SK-N-SH (cell line): ENCODE data around the gene UTP25. TPM values are rescaled to one million over a fixed set of nuclear protein-coding genes. Genes with fewer than 3 reads are reported as not detected.
A peak's percentile ranks its signal among the peaks of the same experiment; 100 is the strongest.
"Not testable (repeated sequence)": the region's sequence is repeated elsewhere in the genome, so short reads cannot be mapped to it uniquely, and the experiment has no call there.

Experiments
- CTCF ChIA-PET: fragments of 300-600, 350-600 bp; formaldehyde crosslinking; extraction: SDS; loops from one replicate; lab custom pipeline; 2021; lab: Yijun Ruan, JAX
- POLR2A ChIA-PET: fragments of 350-600 bp; sonication (Branson Sonifier 250); formaldehyde crosslinking; extraction: SDS; loops from one replicate; lab custom pipeline; 2020; ENCODE audit warnings: antibody characterized with exemption, inconsistent platforms; lab: Yijun Ruan, JAX
- DNase-seq: peaks from one replicate; pipeline ENCODE4 v3.0.0; 2012
- H2AFZ ChIP-seq: fragments of 200-600 bp; sonication (generic); 2 replicates; pipeline ENCODE4 v1.8.1; 2016; ENCODE audit warnings: antibody characterized with exemption, mild to moderate bottlenecking, low read depth
- H3F3A ChIP-seq: fragments of 200-600 bp; sonication (generic); replicated peaks from 2 replicates; pipeline ENCODE3; 2016; ENCODE audit warnings: antibody characterized with exemption, mild to moderate bottlenecking; ENCODE audit not compliant: insufficient read depth
- H3K27ac ChIP-seq, 2 experiments: fragments of 200-500 bp in 1 of 2; fragments of 200-600 bp in 1 of 2; sonication (Bioruptor generic) in 1 of 2; sonication (generic), shearing (Covaris generic) in 1 of 2; 2 replicates each; pipeline versions ENCODE4 v1.5.1 to v1.6.1; 2014 to 2016; ENCODE audit warnings: low read depth in 2 of 2, inconsistent platforms in 1 of 2, low read length in 1 of 2, mild to moderate bottlenecking in 1 of 2, mixed read lengths in 1 of 2
- H3K27me3 ChIP-seq: fragments of 200-600 bp; sonication (generic), shearing (Covaris generic); 2 replicates; pipeline ENCODE4 v1.6.1; 2016; ENCODE audit warnings: mixed run types; ENCODE audit not compliant: insufficient read depth
- H3K36me3 ChIP-seq, 2 experiments: fragments of 200-500 bp in 1 of 2; fragments of 200-600 bp in 1 of 2; sonication (Bioruptor generic) in 1 of 2; sonication (generic) in 1 of 2; replicated peaks in 1 of 2; 2 replicates each; pipeline versions ENCODE3 to v1.5.1; 2014 to 2016; ENCODE audit warnings: low read length in 1 of 2, mild to moderate bottlenecking in 1 of 2; ENCODE audit not compliant: insufficient read depth in 2 of 2, control insufficient read depth in 1 of 2
- H3K4me1 ChIP-seq, 2 experiments: fragments of 200-500 bp in 1 of 2; fragments of 200-600 bp in 1 of 2; sonication (Bioruptor generic) in 1 of 2; sonication (generic), shearing (Covaris generic) in 1 of 2; 2 replicates each; pipeline versions ENCODE4 v1.5.1 to v1.6.1; 2014 to 2016; ENCODE audit warnings: low read depth in 1 of 2, low read length in 1 of 2, mixed run types in 1 of 2; ENCODE audit not compliant: insufficient read depth in 2 of 2, control insufficient read depth in 1 of 2
- H3K4me2 ChIP-seq: fragments of 200-600 bp; sonication (generic), shearing (Covaris generic); 2 replicates; pipeline ENCODE4 v1.6.1; 2017; ENCODE audit warnings: mixed run types
- H3K4me3 ChIP-seq, 2 experiments: fragments of 200-500 bp in 1 of 2; fragments of 200-600 bp in 1 of 2; sonication (Bioruptor generic) in 1 of 2; sonication (generic), shearing (Covaris generic) in 1 of 2; 2 replicates each; pipeline versions ENCODE4 v1.5.1 to v1.8.1; 2014 to 2016; ENCODE audit warnings: low read depth in 2 of 2, inconsistent platforms in 1 of 2, low read length in 1 of 2, mild to moderate bottlenecking in 1 of 2, mixed read lengths in 1 of 2, moderate library complexity in 1 of 2
- H3K79me2 ChIP-seq: fragments of 200-600 bp; sonication (generic); 2 replicates; pipeline ENCODE4 v1.8.1; 2017; ENCODE audit warnings: mild to moderate bottlenecking; ENCODE audit not compliant: insufficient read depth
- H3K9ac ChIP-seq: fragments of 200-600 bp; sonication (generic); 2 replicates; pipeline ENCODE4 v1.6.1; 2017; ENCODE audit warnings: mixed run types
- H3K9me2 ChIP-seq: fragments of 200-600 bp; sonication (generic); 2 replicates; pipeline ENCODE4 v1.6.1; 2017; ENCODE audit warnings: mixed run types
- H3K9me3 ChIP-seq: fragments of 200-600 bp; sonication (generic); 2 replicates; pipeline ENCODE4 v1.6.1; 2017; ENCODE audit warnings: mixed run types, mild to moderate bottlenecking, moderate library complexity
- H4K20me1 ChIP-seq: fragments of 200-600 bp; sonication (generic); 2 replicates; pipeline ENCODE4 v1.6.1; 2017; ENCODE audit warnings: mild to moderate bottlenecking, mixed run types; ENCODE audit not compliant: insufficient read depth
- CHD2 ChIP-seq: fragments of 150-350 bp; IDR thresholded peaks from 2 replicates; pipeline ENCODE4 v1.6.1; 2018; ENCODE audit warnings: low read length; ENCODE audit not compliant: partially characterized antibody
- EP300 ChIP-seq, 2 experiments: IDR thresholded peaks; 2 replicates each; pipeline versions ENCODE4 v1.4.0 to v1.6.1; 2012; ENCODE audit warnings: borderline replicate concordance in 1 of 2, low read depth in 1 of 2, low read length in 1 of 2
- FOXJ3 ChIP-seq: sonication (generic); formaldehyde crosslinking; IDR thresholded peaks from 2 replicates; pipeline ENCODE4 v1.5.1; 2020; ENCODE audit warnings: mild to moderate bottlenecking, missing genetic modification reagents
- MEF2A ChIP-seq: IDR thresholded peaks from 2 replicates; pipeline ENCODE4 v1.4.0; 2012; ENCODE audit warnings: low read depth, borderline replicate concordance
- NFIC ChIP-seq: IDR thresholded peaks from 2 replicates; pipeline ENCODE4 v1.4.0; 2012; ENCODE audit warnings: borderline replicate concordance
- SIN3A ChIP-seq: IDR thresholded peaks from 2 replicates; pipeline ENCODE4 v1.6.1; 2012; ENCODE audit warnings: low read depth, mild to moderate bottlenecking, low read length, moderate library complexity, borderline replicate concordance
- TEAD4 ChIP-seq: IDR thresholded peaks from 2 replicates; pipeline ENCODE4 v1.4.0; 2012; ENCODE audit warnings: mild to moderate bottlenecking, borderline replicate concordance; ENCODE audit not compliant: insufficient read depth
- WGBS: methylation state at CpG from one replicate; pipeline ENCODE4 v1.1.6; 2017; ENCODE audit warnings: low lambda C conversion rate; 5-methylcytosine and 5-hydroxymethylcytosine counted together
- polyA plus RNA-seq, 3 experiments: library from polyadenylated mRNA; depleted of rRNA; stranded (reverse); fragments of >200 nt; gene quantifications; 2 replicates each; pipeline ENCODE4 v1.2.3, GENCODE V29; 2012
- TF ChIP-seq, protein P1 (sequence below): IDR thresholded peaks from 2 replicates; pipeline ENCODE4 v1.4.0; 2012; ENCODE audit warnings: low read depth
- TF ChIP-seq, protein P2 (sequence below): IDR thresholded peaks from 2 replicates; pipeline ENCODE4 v1.4.0; 2012; ENCODE audit warnings: low read depth, borderline replicate concordance
- TF ChIP-seq, protein P3 (sequence below): fragments of 200-600 bp; sonication (generic); IDR thresholded peaks from 2 replicates; pipeline ENCODE4 v1.6.1; 2017; ENCODE audit warnings: antibody characterized with exemption, mild to moderate bottlenecking, moderate library complexity

Gene UTP25
- polyA plus RNA-seq, 1 of the 3 experiments (the other 2 are of a cell fraction), result 6.3 TPM

DNA sequence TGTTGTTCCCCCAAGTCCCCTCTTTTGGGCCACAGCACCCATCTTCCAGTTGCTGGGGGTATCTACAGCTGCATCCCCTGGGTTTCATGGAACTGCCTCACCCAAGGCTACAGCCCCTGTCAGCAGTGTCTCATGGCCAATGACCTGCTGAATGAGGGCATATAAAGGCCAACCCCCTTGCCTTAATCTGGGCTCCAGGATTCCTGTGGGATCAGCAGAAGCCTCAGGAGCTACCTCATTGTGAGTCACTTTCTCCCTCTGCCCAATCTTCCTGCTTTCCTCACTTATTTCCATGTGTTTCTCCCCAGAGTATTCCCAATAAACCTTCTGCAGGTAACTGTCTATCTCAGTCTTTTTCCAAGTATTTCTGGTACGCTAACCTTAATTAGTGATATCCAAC lies 73.0 kb downstream of the UTP25 start (continued):
- peak in 1 of 2 experiments; percentile 45; a peak in 1 of 4 replicates for TF ChIP-seq EP300 (IDR thresholded peaks at IDR 0.05; ENCODE audit: borderline replicate concordance in 1 of 2, low read depth in 1 of 2, low read length in 1 of 2)
- TF ChIP-seq SIN3A, result no peak
- TF ChIP-seq TEAD4, result no peak

DNA sequence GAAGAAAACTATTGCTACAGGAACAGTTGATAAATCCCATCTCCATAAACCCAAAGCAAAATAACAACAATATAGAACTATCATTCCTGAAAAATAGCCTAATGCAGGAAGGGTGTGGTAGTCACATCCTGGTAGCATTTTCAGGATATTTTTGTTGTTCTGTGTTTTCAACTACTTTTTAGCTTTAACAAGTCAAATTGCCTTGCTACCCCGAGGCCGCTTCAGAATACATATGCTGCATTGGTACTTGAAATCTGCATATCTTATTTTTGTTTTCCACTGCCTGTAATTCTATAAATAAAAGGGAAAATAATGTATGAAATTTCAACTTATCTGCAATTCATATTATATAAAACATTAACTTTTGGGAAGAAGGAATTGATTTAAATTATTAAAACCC lies 73.4 kb downstream of the UTP25 start:
- CTCF ChIA-PET, result interaction anchor here (1.1 to 1.9 kb wide), 2 partner anchors 14 to 40 kb away, joined by 3 to 4 read pairs; no protein-coding TSS in a partner anchor
- POLR2A ChIA-PET, result no interaction called here
- Histone ChIP-seq H3F3A (peaks cover 20% of the 10 kb centered on the region), H2AFZ (no peak overlapping the region), H3K9me2 (no peaks in the 10 kb centered on the region), H3K9ac (peak overlapping the region; percentile 42; the same call in 1 of the 2 replicates), H3K4me1 (peaks cover 0 to 21% of the 10 kb centered on the region in 2 experiments; a peak in 1 of 4 replicates), H3K4me2 (no peak overlapping the region), H3K27ac (peak overlapping the region in 1 of 2 experiments; percentile 84; a peak in 2 of 4 replicates), H3K36me3 (no peaks in the 10 kb centered on the region), H3K9me3 (no peaks in the 10 kb centered on the region), H3K27me3 (no peaks in the 10 kb centered on the region), H4K20me1 (no peaks in the 10 kb centered on the region), H3K4me3 (no peak overlapping the region), H3K79me2 (no peaks in the 10 kb centered on the region)
- DNase-seq, result peak; percentile 3
- WGBS, result 88% methylated on average over 2 of the region's 2 CpGs
- TF ChIP-seq, protein P1, sequence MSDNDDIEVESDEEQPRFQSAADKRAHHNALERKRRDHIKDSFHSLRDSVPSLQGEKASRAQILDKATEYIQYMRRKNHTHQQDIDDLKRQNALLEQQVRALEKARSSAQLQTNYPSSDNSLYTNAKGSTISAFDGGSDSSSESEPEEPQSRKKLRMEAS, result no peak
- TF ChIP-seq MEF2A (no peak), FOXJ3 (CRISPR knock-in tag) (no peak), CHD2 (no peak), SIN3A (no peak), NFIC (no peak)
- TF ChIP-seq, protein P2, sequence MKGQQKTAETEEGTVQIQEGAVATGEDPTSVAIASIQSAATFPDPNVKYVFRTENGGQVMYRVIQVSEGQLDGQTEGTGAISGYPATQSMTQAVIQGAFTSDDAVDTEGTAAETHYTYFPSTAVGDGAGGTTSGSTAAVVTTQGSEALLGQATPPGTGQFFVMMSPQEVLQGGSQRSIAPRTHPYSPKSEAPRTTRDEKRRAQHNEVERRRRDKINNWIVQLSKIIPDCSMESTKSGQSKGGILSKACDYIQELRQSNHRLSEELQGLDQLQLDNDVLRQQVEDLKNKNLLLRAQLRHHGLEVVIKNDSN, result no peak
- TF ChIP-seq, protein P3, sequence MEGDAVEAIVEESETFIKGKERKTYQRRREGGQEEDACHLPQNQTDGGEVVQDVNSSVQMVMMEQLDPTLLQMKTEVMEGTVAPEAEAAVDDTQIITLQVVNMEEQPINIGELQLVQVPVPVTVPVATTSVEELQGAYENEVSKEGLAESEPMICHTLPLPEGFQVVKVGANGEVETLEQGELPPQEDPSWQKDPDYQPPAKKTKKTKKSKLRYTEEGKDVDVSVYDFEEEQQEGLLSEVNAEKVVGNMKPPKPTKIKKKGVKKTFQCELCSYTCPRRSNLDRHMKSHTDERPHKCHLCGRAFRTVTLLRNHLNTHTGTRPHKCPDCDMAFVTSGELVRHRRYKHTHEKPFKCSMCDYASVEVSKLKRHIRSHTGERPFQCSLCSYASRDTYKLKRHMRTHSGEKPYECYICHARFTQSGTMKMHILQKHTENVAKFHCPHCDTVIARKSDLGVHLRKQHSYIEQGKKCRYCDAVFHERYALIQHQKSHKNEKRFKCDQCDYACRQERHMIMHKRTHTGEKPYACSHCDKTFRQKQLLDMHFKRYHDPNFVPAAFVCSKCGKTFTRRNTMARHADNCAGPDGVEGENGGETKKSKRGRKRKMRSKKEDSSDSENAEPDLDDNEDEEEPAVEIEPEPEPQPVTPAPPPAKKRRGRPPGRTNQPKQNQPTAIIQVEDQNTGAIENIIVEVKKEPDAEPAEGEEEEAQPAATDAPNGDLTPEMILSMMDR, result no peak

DNA sequence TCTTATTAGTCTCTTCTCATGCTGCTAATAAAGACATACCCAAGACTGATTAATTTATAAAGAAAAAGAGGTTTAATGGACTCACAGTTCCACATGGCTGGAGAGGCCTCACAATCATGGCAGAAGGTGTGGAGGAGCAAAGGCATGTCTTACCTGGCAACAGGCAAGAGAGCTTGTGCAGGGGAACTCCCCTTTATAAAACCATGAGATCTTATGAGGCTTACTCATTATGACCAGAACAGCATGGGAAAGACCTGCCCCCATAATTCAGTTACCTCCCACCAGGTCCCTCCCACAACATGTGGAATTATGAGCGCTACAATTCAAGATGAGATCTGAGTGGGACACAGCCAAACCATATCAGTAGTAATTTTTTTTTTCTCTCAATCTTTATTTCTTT lies 77.0 kb downstream of the UTP25 start:
- H3K36me3 ChIP-seq, CTCF ChIA-PET, H3K9me3 ChIP-seq, H2AFZ ChIP-seq, H4K20me1 ChIP-seq, H3K79me2 ChIP-seq, H3K9me2 ChIP-seq, POLR2A ChIA-PET, H3K4me2 ChIP-seq, H3K9ac ChIP-seq, H3K27ac ChIP-seq, DNase-seq, H3K27me3 ChIP-seq, H3K4me3 ChIP-seq: not testable (repeated sequence)
- H3K4me1 ChIP-seq, result peaks cover 0 to 16% of the 10 kb centered on the region in 2 experiments; a peak in 1 of 4 replicates
- 100% methylated on average over 1 of the region's 1 CpG for WGBS
- peaks cover 20% of the 10 kb centered on the region for H3F3A ChIP-seq

Other genes starting within 250 kb of the UTP25 start
- 15.1 and 18.5 TPM in 2 replicates for gene CAMK1G, start 244.3 kb upstream of the UTP25 start, polyA plus RNA-seq (2012; rRNA removed)
- 14.1 and 18.0 TPM in 2 replicates for gene LAMB3, start 175.5 kb upstream of the UTP25 start, polyA plus RNA-seq (2012; rRNA removed)
- gene G0S2, start 152.6 kb upstream of the UTP25 start, polyA plus RNA-seq (2012; rRNA removed), result 32.5 and 43.2 TPM in 2 replicates
- 0.23 and 0.37 TPM in 2 replicates for gene HSD11B1, start 123.1 kb upstream of the UTP25 start, polyA plus RNA-seq (2012; rRNA removed)
- 0.31 and 0.60 TPM in 2 replicates for gene TRAF3IP3, start 71.9 kb upstream of the UTP25 start, polyA plus RNA-seq (2012; rRNA removed)
- 1.5 and 2.1 TPM in 2 replicates for gene C1orf74, start 43.4 kb upstream of the UTP25 start, polyA plus RNA-seq (2012; rRNA removed)
- gene IRF6, start 21.8 kb upstream of the UTP25 start, polyA plus RNA-seq (2012; rRNA removed), result 0.94 and 1.6 TPM in 2 replicates
- 1.2 and 1.8 TPM in 2 replicates for gene SYT14, start 110.2 kb downstream of the UTP25 start, polyA plus RNA-seq (2012; rRNA removed)